ENCODE data around the gene COL24A1.

- TF ChIP-seq SP1 (IDR thresholded peaks at IDR 0.05; ENCODE audit: low read depth, low read length): no peak
- TF ChIP-seq CREB1 (IDR thresholded peaks at IDR 0.05): no peak
- no peak for TF ChIP-seq TCF12 (IDR thresholded peaks at IDR 0.05; ENCODE audit: low read depth, low read length)
- TF ChIP-seq EZH2 (IDR thresholded peaks at IDR 0.05; ENCODE audit: low read depth, low read length, severe bottlenecking): no peak
- TF ChIP-seq ZNF274 (IDR thresholded peaks at IDR 0.05; ENCODE audit: borderline replicate concordance, extremely low read depth, low read length): no peak
- no peak for TF ChIP-seq SIN3A (conservative IDR thresholded peaks at IDR 0.05 in 1 of 2, IDR thresholded peaks at IDR 0.05 in 1 of 2; ENCODE audit: low read depth in 1 of 2, low read length in 2 of 2)
- TF ChIP-seq RAD21 (IDR thresholded peaks at IDR 0.05 in 1 of 2, conservative IDR thresholded peaks at IDR 0.05 in 1 of 2; ENCODE audit: low read depth in 2 of 2, low read length in 2 of 2): no peak
- no peak for TF ChIP-seq TEAD4 (IDR thresholded peaks at IDR 0.05; ENCODE audit: low read depth, low read length)
- TF ChIP-seq POLR2A (IDR thresholded peaks at IDR 0.05; ENCODE audit: control extremely low read depth in 1 of 2, low read depth in 2 of 2, low read length in 2 of 2): no peak
- no peak for TF ChIP-seq RFX5 (IDR thresholded peaks at IDR 0.05; ENCODE audit: borderline replicate concordance, low read depth, low read length)
- no peak for TF ChIP-seq POLR2AphosphoS5 (IDR thresholded peaks at IDR 0.05; ENCODE audit: low read depth, low read length)
These were observed 95.0 kb downstream of the COL24A1 start for GRCh38 chr1:86061551-86061990.

Data from H1 (cell line).